Left cardiac atrium (tissue), 4 donors: Measurements from ENCODE around the gene CCNK. TPM values are rescaled to one million over a fixed set of nuclear protein-coding genes. Genes with fewer than 3 reads are reported as not detected.

Source experiments
- ATAC-seq, 2 donors: fragments of 200-7000 bp; cut with Tn5 transposase; one replicate each; pipeline ENCODE4 v1.9.1; 2020; ENCODE audit warnings: mild to moderate bottlenecking in 2 of 2, moderate library complexity in 2 of 2
- DNase-seq: peaks from one replicate; pipeline ENCODE4 v3.0.0-alpha.2; 2020
- intact Hi-C, 2 donors: fragments of 100-400 bp; cut with DNase I; formaldehyde crosslinking; loops; one replicate each; pipeline versions ENCODE4 v1.14.1 to v1.15.1; 2022 to 2023
- total RNA-seq, 2 donors: library from RNA; stranded (reverse); fragmentation: NEBNext Ultra II Directional; extraction: Animal tissue kit (Norgen Biotek cat#: 25700); gene quantifications; one replicate each; pipeline ENCODE4 v1.2.1, GENCODE V29; 2021
- donor health status: DM: no; HTN: yes; CAD: no.
- donor health status: DM: no; HTN: yes; CAD: no; lungs with severe emphysema.
- donor health status: DM: yes; HTN: yes; CAD: no.
- donor health status: Dilated cardiomyopathy.

Gene CCNK
- total RNA-seq, 2 donors from 2014 or later, result 31.4 to 38.6 TPM

DNA sequence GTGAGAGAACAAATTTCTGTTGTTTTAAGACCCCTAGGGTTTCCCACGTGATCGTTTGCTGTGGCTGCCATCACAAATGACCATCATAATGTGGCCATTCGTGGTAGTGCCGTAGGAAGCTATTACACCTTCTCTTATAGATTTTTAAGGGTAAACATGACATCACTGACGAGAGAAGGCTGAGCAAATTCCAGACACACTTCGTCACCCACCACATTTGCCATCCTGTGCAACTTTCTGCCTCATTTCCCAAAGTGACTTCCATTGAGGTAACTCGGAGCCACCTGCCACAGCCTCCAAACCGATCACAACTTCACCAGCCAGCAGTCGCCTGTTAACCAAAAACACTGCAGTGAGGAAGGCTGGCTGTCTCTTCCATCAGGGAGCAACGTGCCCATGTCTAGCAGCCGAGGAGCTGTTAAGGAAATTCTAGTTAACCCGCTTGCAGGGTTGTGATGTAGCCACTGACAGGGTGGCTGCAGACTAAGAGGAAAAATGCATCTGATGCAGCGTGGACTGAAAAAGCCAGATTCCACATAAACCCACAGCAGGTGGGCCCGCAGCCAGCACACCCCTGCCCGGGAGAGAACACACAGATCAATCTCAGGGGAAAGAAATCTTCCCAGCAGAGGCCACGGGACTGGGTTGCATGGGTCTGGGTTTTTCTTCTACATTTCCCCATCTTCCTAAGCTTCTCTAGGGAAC lies 78.2 kb downstream of the CCNK start:
- intact Hi-C loops, result no loop called here
- no peak for ATAC-seq
- DNase-seq, result no peak

DNA sequence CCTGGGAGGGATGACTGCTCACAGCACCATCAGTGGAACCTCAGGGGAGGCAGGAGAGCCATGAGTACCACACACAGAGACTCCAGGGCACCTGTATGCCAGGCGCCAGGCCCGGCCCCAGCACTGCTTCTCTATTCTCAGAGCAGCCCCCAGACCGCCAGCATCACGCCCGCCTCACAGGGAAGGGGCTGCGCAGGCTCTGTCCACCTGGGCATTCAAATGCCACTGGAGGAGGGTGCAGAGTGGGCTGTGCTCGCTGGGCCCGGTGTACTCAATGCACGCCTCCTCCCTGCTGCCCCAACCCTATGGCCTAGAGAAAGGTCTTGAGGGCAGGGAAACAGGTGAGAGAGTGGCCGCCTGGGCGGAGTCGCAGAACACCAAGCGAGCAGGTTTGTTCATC lies 79.2 kb downstream of the CCNK start:
- intact Hi-C loops, result no loop called here
- no peak for DNase-seq
- no peak for ATAC-seq

DNA sequence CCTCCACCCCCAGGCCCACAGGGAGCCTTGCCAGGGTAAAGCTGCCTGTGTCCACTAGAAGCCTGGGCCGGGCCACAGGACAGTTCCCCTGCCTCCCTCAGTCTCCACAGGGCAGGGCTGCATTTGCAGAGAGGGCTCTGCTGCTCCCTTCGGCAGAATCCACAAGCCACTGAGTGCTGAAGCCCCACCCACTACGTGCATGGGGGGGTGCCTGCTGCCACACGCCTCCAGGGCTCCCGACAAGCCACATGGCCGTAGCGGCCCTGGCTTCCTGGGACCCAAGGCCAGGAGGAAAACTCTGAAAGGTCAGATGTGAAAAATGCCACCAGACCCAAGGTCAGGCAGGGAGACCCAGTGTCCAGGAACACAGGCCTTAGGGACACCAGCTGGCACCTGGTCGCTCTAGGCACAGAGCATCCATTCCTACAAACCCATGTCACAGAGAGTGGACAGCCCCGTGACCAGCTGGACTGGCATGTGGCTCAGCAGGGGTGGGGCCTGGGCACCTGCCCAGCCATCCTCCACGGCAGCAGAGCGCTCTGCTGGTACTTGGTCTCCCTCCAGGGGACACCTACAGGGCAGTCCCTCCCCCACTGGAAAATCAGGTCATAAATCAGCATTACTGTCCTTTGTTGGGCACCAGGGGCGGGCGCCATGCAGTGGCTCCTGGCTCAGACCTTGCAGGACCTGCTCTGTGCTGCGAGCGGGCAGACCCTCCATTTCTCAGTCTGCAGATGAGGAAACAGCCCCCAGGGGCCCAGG lies 79.9 kb downstream of the CCNK start:
- intact Hi-C loops, result no loop called here
- DNase-seq, result no peak
- peak in 1 of 2 donors; percentile 18 for ATAC-seq

DNA sequence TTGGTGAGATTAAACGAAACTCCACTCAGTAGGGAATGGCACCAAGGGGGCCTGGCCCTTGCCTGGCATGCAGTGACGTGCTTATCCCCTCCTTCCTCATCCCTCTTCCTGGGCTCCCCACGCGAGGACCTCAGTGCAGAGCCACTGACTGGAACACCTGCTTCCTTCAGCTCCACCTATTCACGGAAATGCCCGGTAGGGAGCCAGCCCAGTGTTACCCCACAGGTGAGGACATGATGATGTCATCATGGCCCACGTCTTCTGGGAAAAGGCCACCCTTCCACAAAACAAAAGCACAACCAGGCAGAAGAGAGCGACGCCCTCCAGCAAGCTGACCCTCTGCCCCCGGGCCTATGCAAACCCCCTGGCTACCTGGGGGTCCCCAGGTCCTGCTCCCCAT lies 80.7 kb downstream of the CCNK start:
- intact Hi-C loops, result no loop called here

More for the DNA sequence above, 80.7 kb downstream of the CCNK start:
- DNase-seq, result no peak
- ATAC-seq, result no peak

Other genes with a start within 250 kb of the CCNK start
- under 1 TPM; 0.29 to 0.59 TPM for gene BCL11B, start 209.2 kb upstream of the CCNK start, total RNA-seq
- gene SETD3, start 550 bp upstream of the CCNK start, total RNA-seq, result 100 to 1,000 TPM in 1 of 2 donors, 10 to 100 TPM in 1; 77.7 to 116 TPM
- 10 to 100 TPM; 21.4 to 24.7 TPM for gene CCDC85C, start 122.8 kb downstream of the CCNK start, total RNA-seq
- 1 to 10 TPM; 2.1 to 2.6 TPM for gene HHIPL1, start 163.7 kb downstream of the CCNK start, total RNA-seq
- 1 to 10 TPM; 4.1 to 4.7 TPM for gene CYP46A1, start 202.9 kb downstream of the CCNK start, total RNA-seq